Psoas muscle (tissue), 8 donors: ENCODE data around the gene SH2D3C. TPM values are rescaled to one million over a fixed set of nuclear protein-coding genes. Genes with fewer than 3 reads are reported as not detected.

Experiments used
- ATAC-seq, 4 donors: fragments of 200-7000 bp; cut with Tn5 transposase; one replicate each; pipeline ENCODE4 v1.9.1; 2020; ENCODE audit warnings: moderate library complexity in 3 of 4, mild to moderate bottlenecking in 2 of 4
- DNase-seq, 2 donors: peaks; one replicate each; pipeline ENCODE4 v3.0.0-alpha.2; 2020
- H3K27ac ChIP-seq: fragments of 200-600 bp; one replicate; pipeline ENCODE4 v1.8.0; 2022
- H3K27me3 ChIP-seq, 3 donors: fragments of 200-600 bp in 1 of 3; one replicate each; pipeline versions ENCODE4 v1.6.1 to v1.8.0; 2013 to 2022; ENCODE audit warnings: low read length in 2 of 3, mild to moderate bottlenecking in 2 of 3, moderate library complexity in 1 of 3; ENCODE audit not compliant: insufficient read depth in 3 of 3
- H3K36me3 ChIP-seq, 2 donors: fragments of 200-600 bp in 1 of 2; one replicate each; pipeline versions ENCODE4 v1.6.1 to v1.8.0; 2013 to 2022; ENCODE audit warnings: low read depth in 1 of 2, mild to moderate bottlenecking in 1 of 2, moderate library complexity in 1 of 2; ENCODE audit not compliant: insufficient read depth in 1 of 2
- H3K4me1 ChIP-seq: fragments of 200-600 bp; one replicate; pipeline ENCODE4 v1.8.0; 2022
- H3K4me3 ChIP-seq: fragments of 200-600 bp; one replicate; pipeline ENCODE4 v1.8.0; 2022; ENCODE audit warnings: mild to moderate bottlenecking
- H3K9me3 ChIP-seq: fragments of 200-600 bp; one replicate; pipeline ENCODE4 v1.8.0; 2022
- WGBS, 3 donors: extraction: QIAGEN DNeasy Blood & Tissue Kit; methylation state at CpG; one replicate each; pipeline versions ENCODE4 v1.1.6 to v1.1.7; 2013; 5-methylcytosine and 5-hydroxymethylcytosine counted together
- intact Hi-C, 2 donors: fragments of 100-400 bp; cut with DNase I; formaldehyde crosslinking; loops; one replicate each; pipeline versions ENCODE4 v1.11.0 to v1.14.2; 2022
- polyA plus RNA-seq, 3 donors: library from polyadenylated mRNA; stranded (reverse); fragments of 200-250 nt; gene quantifications; one replicate each; pipeline ENCODE4 v1.2.3, GENCODE V29; 2013
- total RNA-seq, 4 donors: library from RNA; stranded (reverse); fragmentation: NEBNext Ultra II Directional in 2 of 4; extraction: Animal tissue kit (Norgen Biotek cat#: 25700) in 2 of 4; gene quantifications; one replicate each; pipeline versions ENCODE4 v1.2.1 to v1.2.4, GENCODE V29; 2021 to 2023
- TF ChIP-seq, protein P1 (sequence below): fragments of 200-600 bp; IDR thresholded peaks from one replicate; pipeline ENCODE4 v1.8.0; 2022; ENCODE audit warnings: antibody characterized with exemption
- donor health status: healthy with polysubstance abuse.
- donor health status: DM: no; HTN: no; CAD: no; lungs with moderate emphysema.
- donor health status: Bipolar disorder and iron deficiency.
- donor health status: healthy.
- donor health status: DM: yes; HTN: yes; CAD: no.
- donor health status: DM: no; HTN: no; CAD: no.
- donor health status: DM: no; HTN: no; CAD: no.
- donor health status: DM: yes; HTN: yes; CAD: no.

The SH2D3C gene
- total and polyA plus RNA-seq, 7 donors, result 5.3 to 12.0 (median 10.0) TPM

DNA sequence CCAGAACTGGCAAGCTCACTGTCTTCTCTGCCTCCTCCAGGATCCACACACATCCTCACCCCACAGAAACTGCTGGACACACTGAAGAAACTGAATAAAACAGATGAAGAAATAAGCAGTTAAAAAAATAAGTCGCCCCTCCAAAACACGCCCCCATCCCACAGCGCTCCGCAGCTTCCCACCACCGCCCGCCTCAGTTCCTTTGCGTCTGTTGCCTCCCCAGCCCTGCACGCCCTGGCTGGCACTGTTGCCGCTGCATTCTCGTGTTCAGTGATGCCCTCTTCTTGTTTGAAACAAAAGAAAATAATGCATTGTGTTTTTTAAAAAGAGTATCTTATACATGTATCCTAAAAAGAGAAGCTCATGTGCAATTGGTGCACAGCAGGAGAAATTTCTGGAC lies 87.7 kb downstream of the SH2D3C start:
- intact Hi-C loops, result no loop called here
- H3K4me1 ChIP-seq, result no peaks in the 10 kb centered on the region
- H3K9me3 ChIP-seq, result no peaks in the 10 kb centered on the region
- no peak overlapping the region for H3K4me3 ChIP-seq
- DNase-seq (no peak), ATAC-seq (no peak)
- TF ChIP-seq, protein P1, sequence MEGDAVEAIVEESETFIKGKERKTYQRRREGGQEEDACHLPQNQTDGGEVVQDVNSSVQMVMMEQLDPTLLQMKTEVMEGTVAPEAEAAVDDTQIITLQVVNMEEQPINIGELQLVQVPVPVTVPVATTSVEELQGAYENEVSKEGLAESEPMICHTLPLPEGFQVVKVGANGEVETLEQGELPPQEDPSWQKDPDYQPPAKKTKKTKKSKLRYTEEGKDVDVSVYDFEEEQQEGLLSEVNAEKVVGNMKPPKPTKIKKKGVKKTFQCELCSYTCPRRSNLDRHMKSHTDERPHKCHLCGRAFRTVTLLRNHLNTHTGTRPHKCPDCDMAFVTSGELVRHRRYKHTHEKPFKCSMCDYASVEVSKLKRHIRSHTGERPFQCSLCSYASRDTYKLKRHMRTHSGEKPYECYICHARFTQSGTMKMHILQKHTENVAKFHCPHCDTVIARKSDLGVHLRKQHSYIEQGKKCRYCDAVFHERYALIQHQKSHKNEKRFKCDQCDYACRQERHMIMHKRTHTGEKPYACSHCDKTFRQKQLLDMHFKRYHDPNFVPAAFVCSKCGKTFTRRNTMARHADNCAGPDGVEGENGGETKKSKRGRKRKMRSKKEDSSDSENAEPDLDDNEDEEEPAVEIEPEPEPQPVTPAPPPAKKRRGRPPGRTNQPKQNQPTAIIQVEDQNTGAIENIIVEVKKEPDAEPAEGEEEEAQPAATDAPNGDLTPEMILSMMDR, result no peak
- WGBS, 3 donors, result 94 to 96% (median 94%) methylated on average over 10 of the region's 10 CpGs
- H3K36me3 ChIP-seq, result peaks cover 0 to 20% of the 10 kb centered on the region in 2 donors
- H3K27me3 ChIP-seq, result no peaks in the 10 kb centered on the region
- no peak overlapping the region for H3K27ac ChIP-seq

GRCh38 chr9:127689329-127690000 lies 89.0 kb downstream of the SH2D3C start:
- peaks cover 0 to 23% of the 10 kb centered on the region in 2 donors for H3K36me3 ChIP-seq
- intact Hi-C loops, result no loop called here
- WGBS, 3 donors, result 92 to 94% (median 93%) methylated on average over 13 of the region's 13 CpGs

More at GRCh38 chr9:127689329-127690000, 89.0 kb downstream of the SH2D3C start:
- DNase-seq, result no peak
- Histone ChIP-seq H3K27me3 (no peaks in the 10 kb centered on the region), H3K4me3 (no peak overlapping the region), H3K4me1 (no peaks in the 10 kb centered on the region), H3K9me3 (no peaks in the 10 kb centered on the region), H3K27ac (no peak overlapping the region)
- TF ChIP-seq, protein P1, result no peak
- ATAC-seq, result no peak

Other genes with a start within 250 kb of the SH2D3C start
- gene STXBP1, start 166.4 kb downstream of the SH2D3C start, total RNA-seq, result 10 to 100 TPM in 2 of 4 donors, 1 to 10 TPM in 2; 6.1 to 12.3 (median 8.9) TPM
- gene STXBP1, start 166.4 kb downstream of the SH2D3C start, polyA plus RNA-seq, result 1 to 10 TPM; 2.8 to 6.7 (median 3.2) TPM
- under 1 TPM in 1 of 4 donors, not detected in 3; 0.10 TPM for gene CFAP157, start 71.7 kb downstream of the SH2D3C start, total RNA-seq
- under 1 TPM; 0.18 to 0.34 (median 0.27) TPM for gene CFAP157, start 71.7 kb downstream of the SH2D3C start, polyA plus RNA-seq
- 10 to 100 TPM in 3 of 4 donors, 1 to 10 TPM in 1; 7.9 to 37.7 (median 13.3) TPM for gene PTRH1, start 63.0 kb downstream of the SH2D3C start, total RNA-seq
- gene PTRH1, start 63.0 kb downstream of the SH2D3C start, polyA plus RNA-seq, result 10 to 100 TPM; 21.8 to 44.6 (median 36.2) TPM
- under 1 TPM in 1 of 4 donors, not detected in 3; 0.10 TPM for gene TTC16, start 62.6 kb downstream of the SH2D3C start, total RNA-seq
- gene TTC16, start 62.6 kb downstream of the SH2D3C start, polyA plus RNA-seq, result under 1 TPM in 2 of 3 donors, not detected in 1; 0.01 to 0.03 TPM
- 1 to 10 TPM; 2.8 to 6.7 (median 4.0) TPM for gene TOR2A, start 43.4 kb downstream of the SH2D3C start, total RNA-seq
- 1 to 10 TPM; 4.6 to 6.9 (median 5.0) TPM for gene TOR2A, start 43.4 kb downstream of the SH2D3C start, polyA plus RNA-seq
- 10 to 100 TPM; 26.5 to 46.1 (median 42.9) TPM for gene CDK9, start 7.4 kb upstream of the SH2D3C start, total RNA-seq
- gene CDK9, start 7.4 kb upstream of the SH2D3C start, polyA plus RNA-seq, result 10 to 100 TPM; 29.7 to 39.3 (median 31.5) TPM
- gene FPGS, start 24.2 kb upstream of the SH2D3C start, total RNA-seq, result 10 to 100 TPM; 39.7 to 61.9 (median 45.8) TPM
- 10 to 100 TPM; 21.9 to 32.3 (median 29.8) TPM for gene FPGS, start 24.2 kb upstream of the SH2D3C start, polyA plus RNA-seq
- 10 to 100 TPM; 31.7 to 80.4 (median 54.3) TPM for gene ENG, start 76.0 kb upstream of the SH2D3C start, total RNA-seq
- 10 to 100 TPM; 22.1 to 78.1 (median 28.6) TPM for gene ENG, start 76.0 kb upstream of the SH2D3C start, polyA plus RNA-seq
- gene AK1, start 99.0 kb upstream of the SH2D3C start, total RNA-seq, result 100 to 1,000 TPM; 369 to 854 (median 688) TPM
- 100 to 1,000 TPM; 310 to 845 (median 778) TPM for gene AK1, start 99.0 kb upstream of the SH2D3C start, polyA plus RNA-seq
- gene ST6GALNAC6, start 120.9 kb upstream of the SH2D3C start, total RNA-seq, result 10 to 100 TPM; 20.3 to 26.1 (median 24.4) TPM
- 10 to 100 TPM; 18.5 to 35.5 (median 31.0) TPM for gene ST6GALNAC6, start 120.9 kb upstream of the SH2D3C start, polyA plus RNA-seq
- gene ST6GALNAC4, start 138.4 kb upstream of the SH2D3C start, total RNA-seq, result 10 to 100 TPM in 3 of 4 donors, 1 to 10 TPM in 1; 8.9 to 52.6 (median 27.3) TPM
- gene ST6GALNAC4, start 138.4 kb upstream of the SH2D3C start, polyA plus RNA-seq, result 10 to 100 TPM; 14.0 to 31.4 (median 14.8) TPM
- gene PIP5KL1, start 152.1 kb upstream of the SH2D3C start, total RNA-seq, result under 1 TPM in 2 of 4 donors, not detected in 2; 0.40 to 0.44 TPM
- under 1 TPM in 2 of 3 donors, not detected in 1; 0.05 to 0.12 TPM for gene PIP5KL1, start 152.1 kb upstream of the SH2D3C start, polyA plus RNA-seq
- gene DPM2, start 159.2 kb upstream of the SH2D3C start, total RNA-seq, result 10 to 100 TPM in 3 of 4 donors, 1 to 10 TPM in 1; 9.7 to 17.4 (median 12.2) TPM
- gene DPM2, start 159.2 kb upstream of the SH2D3C start, polyA plus RNA-seq, result 10 to 100 TPM; 16.6 to 39.6 (median 37.1) TPM
- 10 to 100 TPM in 1 of 4 donors, 1 to 10 TPM in 3; 3.6 to 11.4 (median 8.3) TPM for gene EEIG1, start 202.3 kb upstream of the SH2D3C start, total RNA-seq
- 1 to 10 TPM; 3.6 to 6.1 (median 5.1) TPM for gene EEIG1, start 202.3 kb upstream of the SH2D3C start, polyA plus RNA-seq